ENCODE data around the gene NR2C1. TPM values are rescaled to one million over a fixed set of nuclear protein-coding genes. Genes with fewer than 3 reads are reported as not detected.
"Not testable (repeated sequence)": the region's sequence is repeated elsewhere in the genome, so short reads cannot be mapped to it uniquely, and the experiment has no call there.

NR2C1 gene
- total and polyA plus RNA-seq, 2 donors from 2014 or later, result 26.6 to 31.1 TPM

GRCh38 chr12:95104919-95105452 is 31.6 kb upstream of the NR2C1 start:
- no peak overlapping the region for H3K4me3 ChIP-seq (ENCODE audit: low read length in 3 of 3)
- no peak overlapping the region for H3K9ac ChIP-seq (ENCODE audit: low read length in 3 of 3)
- DNase-seq (no peak), FAIRE-seq (no peak)
- H3K4me1 ChIP-seq (ENCODE audit: control insufficient read depth in 2 of 3, insufficient read depth in 2 of 3, low read depth in 1 of 3, low read length in 3 of 3), result no peaks in the 10 kb centered on the region
- no peaks in the 10 kb centered on the region for H3K27me3 ChIP-seq (ENCODE audit: control insufficient read depth, insufficient read depth, low read length)
- no peak for TF ChIP-seq CTCF (IDR thresholded peaks at IDR 0.05; ENCODE audit: borderline replicate concordance, extremely low read depth, insufficient read depth)
- intact Hi-C loops (cut with DNase I), result no loop called here
- no peaks in the 10 kb centered on the region for H3K9me3 ChIP-seq (ENCODE audit: control insufficient read depth in 2 of 3, insufficient read depth in 1 of 3, low read length in 3 of 3)
- H3K27ac ChIP-seq (ENCODE audit: low read depth in 2 of 2, low read length in 2 of 2), result no peak overlapping the region
- H3K36me3 ChIP-seq (ENCODE audit: control insufficient read depth in 2 of 3, insufficient read depth in 3 of 3, low read length in 3 of 3), result peaks cover 0 to 14% (median 6%) of the 10 kb centered on the region in 3 donors

DNA sequence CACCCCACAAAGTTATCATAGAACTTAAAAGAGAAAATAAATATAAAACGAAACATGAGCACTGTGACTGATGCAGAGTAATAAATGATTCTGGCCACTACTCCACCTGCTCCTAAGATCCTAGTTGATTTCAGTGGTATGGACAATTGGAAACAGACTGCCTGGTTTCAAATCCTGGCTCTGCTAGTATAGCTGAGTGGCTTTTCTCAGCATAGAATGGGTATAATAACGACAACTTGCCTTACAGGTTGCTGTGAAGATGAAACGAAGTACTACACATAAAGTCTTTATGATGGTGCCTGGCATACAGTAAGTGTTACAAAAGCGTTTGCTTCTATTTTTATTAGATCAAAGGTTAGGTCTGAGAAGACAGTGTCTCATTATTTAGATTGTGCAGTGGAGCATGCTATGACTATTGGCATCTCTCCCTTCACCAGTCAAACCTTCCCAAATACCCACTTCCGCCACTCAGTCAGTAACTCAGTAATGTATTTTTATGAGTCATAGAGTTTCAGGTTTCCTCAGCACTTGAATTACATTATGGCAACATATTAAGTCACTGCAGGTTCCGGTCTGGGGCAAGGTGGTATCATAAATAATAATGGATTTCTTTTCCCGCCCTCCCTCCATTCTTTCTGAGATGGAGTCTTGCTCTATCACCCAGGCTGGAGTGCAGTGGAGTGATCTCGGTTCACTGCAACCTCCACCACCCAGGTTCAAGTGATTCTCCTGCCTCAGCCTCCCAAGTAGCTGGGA is 29.7 kb upstream of the NR2C1 start:
- no peak for TF ChIP-seq CTCF (IDR thresholded peaks at IDR 0.05; ENCODE audit: borderline replicate concordance, extremely low read depth, insufficient read depth)
- Histone ChIP-seq H3K27ac (ENCODE audit: low read depth in 2 of 2, low read length in 2 of 2) (no peak overlapping the region), H3K4me1 (ENCODE audit: control insufficient read depth in 2 of 3, insufficient read depth in 2 of 3, low read depth in 1 of 3, low read length in 3 of 3) (no peaks in the 10 kb centered on the region), H3K27me3 (ENCODE audit: control insufficient read depth, insufficient read depth, low read length) (no peaks in the 10 kb centered on the region), H3K9me3 (ENCODE audit: control insufficient read depth in 2 of 3, insufficient read depth in 1 of 3, low read length in 3 of 3) (no peaks in the 10 kb centered on the region), H3K4me3 (ENCODE audit: low read length in 3 of 3) (no peak overlapping the region), H3K36me3 (ENCODE audit: control insufficient read depth in 2 of 3, insufficient read depth in 3 of 3, low read length in 3 of 3) (peaks cover 0 to 13% (median 6%) of the 10 kb centered on the region in 3 donors), H3K9ac (ENCODE audit: low read length in 3 of 3) (no peak overlapping the region)
- peak in 3 of 5 donors; percentile 29 to 83 (median 78) for DNase-seq
- no peak for FAIRE-seq
- intact Hi-C loops (cut with DNase I), result no loop called here

GRCh38 chr12:95101957-95102356 is 28.5 kb upstream of the NR2C1 start:
- FAIRE-seq; H3K36me3 ChIP-seq (ENCODE audit: control insufficient read depth in 2 of 3, insufficient read depth in 3 of 3, low read length in 3 of 3); H3K9ac ChIP-seq (ENCODE audit: low read length in 3 of 3); H3K4me3 ChIP-seq (ENCODE audit: low read length in 3 of 3); H3K27me3 ChIP-seq (ENCODE audit: control insufficient read depth, insufficient read depth, low read length); H3K9me3 ChIP-seq (ENCODE audit: control insufficient read depth in 2 of 3, insufficient read depth in 1 of 3, low read length in 3 of 3); H3K27ac ChIP-seq (ENCODE audit: low read depth in 2 of 2, low read length in 2 of 2); DNase-seq; intact Hi-C loops (cut with DNase I); H3K4me1 ChIP-seq (ENCODE audit: control insufficient read depth in 2 of 3, insufficient read depth in 2 of 3, low read depth in 1 of 3, low read length in 3 of 3): not testable (repeated sequence)

DNA sequence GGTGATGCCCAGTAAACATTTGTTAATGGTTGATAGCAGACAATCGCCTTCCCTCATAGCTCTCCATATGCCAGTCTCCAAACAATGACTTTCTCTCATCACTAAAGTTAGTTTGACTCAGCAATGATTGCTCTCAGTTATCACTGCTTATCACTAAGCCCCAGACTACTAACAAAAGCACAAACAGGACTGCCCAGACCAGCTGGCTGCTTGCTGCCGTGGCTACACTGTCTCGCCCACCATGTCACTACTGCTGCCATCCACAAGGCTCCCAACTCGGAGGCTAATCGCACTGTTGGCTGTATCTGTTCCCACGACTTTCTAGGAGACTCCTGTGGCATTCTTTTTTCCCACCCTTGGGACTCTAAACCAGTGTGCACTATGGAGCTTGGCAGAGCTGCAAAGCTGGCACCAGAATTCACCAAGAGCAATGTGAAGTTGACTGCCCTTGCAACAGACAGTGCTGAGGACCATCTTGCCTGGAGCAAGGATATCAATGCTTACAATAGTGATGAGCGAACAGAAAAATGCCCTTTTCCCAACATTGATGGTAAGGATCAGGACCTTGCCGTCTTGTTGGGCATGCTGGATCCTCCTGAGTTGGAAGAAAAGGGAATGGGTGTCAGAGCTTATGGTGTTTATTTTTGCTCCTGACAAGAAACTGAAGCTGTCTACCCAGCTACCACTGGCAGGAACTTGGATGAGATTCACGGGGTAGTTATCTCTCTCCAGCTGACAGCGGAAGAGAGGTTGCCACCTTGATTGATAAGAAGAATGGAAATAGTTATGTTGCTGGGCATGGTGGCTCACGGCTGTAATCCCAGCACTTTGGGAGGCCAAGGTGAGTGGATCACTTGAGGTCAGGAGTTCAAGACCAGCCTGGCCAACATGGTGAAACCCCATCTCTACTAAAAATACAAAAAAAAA is 27.1 kb upstream of the NR2C1 start:
- H3K27me3 ChIP-seq (ENCODE audit: control insufficient read depth, insufficient read depth, low read length), result no peaks in the 10 kb centered on the region
- H3K27ac ChIP-seq (ENCODE audit: low read depth in 2 of 2, low read length in 2 of 2), result no peak overlapping the region
- H3K4me1 ChIP-seq (ENCODE audit: control insufficient read depth in 2 of 3, insufficient read depth in 2 of 3, low read depth in 1 of 3, low read length in 3 of 3), result no peaks in the 10 kb centered on the region
- no peak overlapping the region for H3K4me3 ChIP-seq (ENCODE audit: low read length in 3 of 3)
- no peak overlapping the region for H3K9ac ChIP-seq (ENCODE audit: low read length in 3 of 3)
- no peak for FAIRE-seq
- no peak for TF ChIP-seq CTCF (IDR thresholded peaks at IDR 0.05; ENCODE audit: borderline replicate concordance, extremely low read depth, insufficient read depth)
- H3K9me3 ChIP-seq (ENCODE audit: control insufficient read depth in 2 of 3, insufficient read depth in 1 of 3, low read length in 3 of 3), result no peaks in the 10 kb centered on the region
- DNase-seq, result no peak
- peaks cover 0 to 6% (median 4%) of the 10 kb centered on the region in 3 donors for H3K36me3 ChIP-seq (ENCODE audit: control insufficient read depth in 2 of 3, insufficient read depth in 3 of 3, low read length in 3 of 3)
- intact Hi-C loops (cut with DNase I), result no loop called here

Data from kidney (tissue), 14 donors.